Loucy (cell line): ENCODE measurements around the gene SMOC1.

Experiments
- H2AFZ ChIP-seq: fragments of 200-600 bp; sonication (generic); 2 replicates; pipeline ENCODE4 v1.6.0; 2016; ENCODE audit warnings: antibody characterized with exemption, mild to moderate bottlenecking, low read length, moderate library complexity
- H3F3A ChIP-seq: fragments of 200-600 bp; 2 replicates; pipeline ENCODE4 v1.6.0; 2016; ENCODE audit warnings: antibody characterized with exemption, low read depth, mild to moderate bottlenecking
- H3K27me3 ChIP-seq: fragments of 200-600 bp; sonication (generic); 2 replicates; pipeline ENCODE4 v1.6.1; 2014; ENCODE audit warnings: low read length, mild to moderate bottlenecking; ENCODE audit not compliant: insufficient read depth, poor library complexity, severe bottlenecking
- H3K36me3 ChIP-seq: fragments of 200-600 bp; sonication (generic); 2 replicates; pipeline ENCODE4 v1.6.1; 2016; ENCODE audit warnings: low read length; ENCODE audit not compliant: insufficient read depth
- H3K4me1 ChIP-seq: fragments of 200-600 bp; sonication (generic); 2 replicates; pipeline ENCODE4 v1.5.1; 2014; ENCODE audit warnings: low read length, mild to moderate bottlenecking; ENCODE audit not compliant: insufficient read depth, poor library complexity, severe bottlenecking
- H3K4me2 ChIP-seq: fragments of 200-600 bp; sonication (generic); 2 replicates; pipeline ENCODE4 v1.6.0; 2014; ENCODE audit warnings: antibody characterized with exemption, low read length, low read depth, mild to moderate bottlenecking; ENCODE audit not compliant: poor library complexity, severe bottlenecking
- H3K4me3 ChIP-seq: fragments of 200-600 bp; sonication (generic); 2 replicates; pipeline ENCODE4 v1.5.1; 2014; ENCODE audit warnings: low read length, mild to moderate bottlenecking, mixed read lengths; ENCODE audit not compliant: poor library complexity, severe bottlenecking
- H3K79me2 ChIP-seq: fragments of 200-600 bp; sonication (generic); 2 replicates; pipeline ENCODE4 v1.6.1; 2014; ENCODE audit warnings: low read length; ENCODE audit not compliant: insufficient read depth
- H3K9ac ChIP-seq: fragments of 200-600 bp; sonication (generic); 2 replicates; pipeline ENCODE4 v1.6.0; 2014; ENCODE audit warnings: mild to moderate bottlenecking, low read depth, low read length, moderate library complexity; ENCODE audit not compliant: poor library complexity, severe bottlenecking
- H3K9me2 ChIP-seq: fragments of 200-600 bp; sonication (generic); replicated peaks from 2 replicates; pipeline ENCODE4 v1.6.1; 2016; ENCODE audit warnings: low read depth, low read length, mixed read lengths
- H3K9me3 ChIP-seq: fragments of 200-600 bp; sonication (generic); 2 replicates; pipeline ENCODE4 v1.6.1; 2014; ENCODE audit warnings: mild to moderate bottlenecking, antibody characterized with exemption, low read length, low read depth; ENCODE audit not compliant: insufficient read depth
- H4K20me1 ChIP-seq: fragments of 200-600 bp; sonication (generic); 2 replicates; pipeline ENCODE4 v1.6.0; 2014; ENCODE audit warnings: antibody characterized with exemption, low read length, mild to moderate bottlenecking; ENCODE audit not compliant: insufficient read depth, poor library complexity, severe bottlenecking
- CTCF ChIP-seq: fragments of 200-600 bp; sonication (generic); conservative IDR thresholded peaks from 2 replicates; pipeline ENCODE4 v1.5.1; 2014; ENCODE audit warnings: mild to moderate bottlenecking, antibody characterized with exemption, low read length
- EZH2phosphoT487 ChIP-seq: fragments of 200-600 bp; IDR thresholded peaks from 2 replicates; pipeline ENCODE4 v1.6.1; 2018; ENCODE audit warnings: antibody characterized with exemption, mild to moderate bottlenecking, moderate library complexity, borderline replicate concordance

SMOC1 gene

GRCh38 chr14:69994002-69994401, 114.8 kb downstream of the SMOC1 start:
- no peak overlapping the region for H2AFZ ChIP-seq
- no peaks in the 10 kb centered on the region for H4K20me1 ChIP-seq

GRCh38 chr14:69996216-69996615, 117.0 kb downstream of the SMOC1 start:
- H2AFZ ChIP-seq = no peak overlapping the region
- H3K4me1 ChIP-seq = no peaks in the 10 kb centered on the region
- no peak overlapping the region for H3K9ac ChIP-seq
- no peak overlapping the region for H3K4me3 ChIP-seq
- no peaks in the 10 kb centered on the region for H3F3A ChIP-seq
- H3K4me2 ChIP-seq = no peak overlapping the region
- no peaks in the 10 kb centered on the region for H3K9me2 ChIP-seq
- no peaks in the 10 kb centered on the region for H3K79me2 ChIP-seq
- H3K36me3 ChIP-seq = no peaks in the 10 kb centered on the region
- no peaks in the 10 kb centered on the region for H3K27me3 ChIP-seq
- H4K20me1 ChIP-seq = no peaks in the 10 kb centered on the region
- no peaks in the 10 kb centered on the region for H3K9me3 ChIP-seq
- no peak for TF ChIP-seq EZH2phosphoT487
- no peak for TF ChIP-seq CTCF

More at GRCh38 chr14:69994002-69994401, 114.8 kb downstream of the SMOC1 start:
- Histone ChIP-seq H3K4me2 (no peak overlapping the region), H3K4me1 (no peaks in the 10 kb centered on the region), H3K9me3 (no peaks in the 10 kb centered on the region), H3K36me3 (no peaks in the 10 kb centered on the region), H3K4me3 (no peak overlapping the region), H3K9me2 (no peaks in the 10 kb centered on the region), H3F3A (no peaks in the 10 kb centered on the region), H3K27me3 (no peaks in the 10 kb centered on the region), H3K79me2 (no peaks in the 10 kb centered on the region), H3K9ac (no peak overlapping the region)
- TF ChIP-seq CTCF (no peak), EZH2phosphoT487 (no peak)

GRCh38 chr14:69997849-69998248, 118.6 kb downstream of the SMOC1 start:
- Histone ChIP-seq H3K9me2 (no peaks in the 10 kb centered on the region), H3K36me3 (no peaks in the 10 kb centered on the region), H3K4me3 (no peak overlapping the region), H3K4me2 (no peak overlapping the region), H3K9ac (no peak overlapping the region), H3K4me1 (no peaks in the 10 kb centered on the region), H3K79me2 (no peaks in the 10 kb centered on the region), H3F3A (no peaks in the 10 kb centered on the region), H2AFZ (no peak overlapping the region), H3K9me3 (no peaks in the 10 kb centered on the region), H3K27me3 (no peaks in the 10 kb centered on the region), H4K20me1 (no peaks in the 10 kb centered on the region)
- TF ChIP-seq CTCF (no peak), EZH2phosphoT487 (no peak)
